Gastroesophageal sphincter (tissue), 3 donors: ENCODE data around the gene F10.

Source experiments
- CTCF ChIP-seq, 4 experiments: fragments of 200-600 bp in 2 of 4; fragments of 450-650 bp in 2 of 4; sonication (generic) in 1 of 4; IDR thresholded peaks; one replicate each; pipeline ENCODE4 v1.5.1; 2017 to 2019; ENCODE audit warnings: antibody characterized with exemption in 4 of 4, mild to moderate bottlenecking in 2 of 4, moderate library complexity in 2 of 4
- POLR2A ChIP-seq, 2 donors: fragments of 450-650 bp; IDR thresholded peaks; one replicate each; pipeline ENCODE4 v1.6.1; 2017; ENCODE audit warnings: antibody characterized with exemption in 2 of 2, mild to moderate bottlenecking in 2 of 2, moderate library complexity in 1 of 2

GRCh38 chr13:113083022-113083373, 39.6 kb upstream of the F10 start:
- TF ChIP-seq CTCF (IDR thresholded peaks at IDR 0.05) = no peak
- no peak for TF ChIP-seq POLR2A (IDR thresholded peaks at IDR 0.05)
